SK-N-SH (cell line): Measurements from ENCODE around the gene SLF2. TPM values are rescaled to one million over a fixed set of nuclear protein-coding genes. Genes with fewer than 3 reads are reported as not detected.

Experiments used
- CTCF ChIA-PET: fragments of 300-600, 350-600 bp; formaldehyde crosslinking; extraction: SDS; loops from one replicate; lab custom pipeline; 2021; lab: Yijun Ruan, JAX
- POLR2A ChIA-PET: fragments of 350-600 bp; sonication (Branson Sonifier 250); formaldehyde crosslinking; extraction: SDS; loops from one replicate; lab custom pipeline; 2020; ENCODE audit warnings: antibody characterized with exemption, inconsistent platforms; lab: Yijun Ruan, JAX
- DNase-seq: peaks from one replicate; pipeline ENCODE4 v3.0.0; 2012
- H2AFZ ChIP-seq: fragments of 200-600 bp; sonication (generic); 2 replicates; pipeline ENCODE4 v1.8.1; 2016; ENCODE audit warnings: antibody characterized with exemption, mild to moderate bottlenecking, low read depth
- H3F3A ChIP-seq: fragments of 200-600 bp; sonication (generic); replicated peaks from 2 replicates; pipeline ENCODE3; 2016; ENCODE audit warnings: antibody characterized with exemption, mild to moderate bottlenecking; ENCODE audit not compliant: insufficient read depth
- H3K27ac ChIP-seq, 2 experiments: fragments of 200-500 bp in 1 of 2; fragments of 200-600 bp in 1 of 2; sonication (Bioruptor generic) in 1 of 2; sonication (generic), shearing (Covaris generic) in 1 of 2; 2 replicates each; pipeline versions ENCODE4 v1.5.1 to v1.6.1; 2014 to 2016; ENCODE audit warnings: low read depth in 2 of 2, inconsistent platforms in 1 of 2, low read length in 1 of 2, mild to moderate bottlenecking in 1 of 2, mixed read lengths in 1 of 2
- H3K27me3 ChIP-seq: fragments of 200-600 bp; sonication (generic), shearing (Covaris generic); 2 replicates; pipeline ENCODE4 v1.6.1; 2016; ENCODE audit warnings: mixed run types; ENCODE audit not compliant: insufficient read depth
- H3K36me3 ChIP-seq, 2 experiments: fragments of 200-500 bp in 1 of 2; fragments of 200-600 bp in 1 of 2; sonication (Bioruptor generic) in 1 of 2; sonication (generic) in 1 of 2; replicated peaks in 1 of 2; 2 replicates each; pipeline versions ENCODE3 to v1.5.1; 2014 to 2016; ENCODE audit warnings: low read length in 1 of 2, mild to moderate bottlenecking in 1 of 2; ENCODE audit not compliant: insufficient read depth in 2 of 2, control insufficient read depth in 1 of 2
- H3K4me1 ChIP-seq, 2 experiments: fragments of 200-500 bp in 1 of 2; fragments of 200-600 bp in 1 of 2; sonication (Bioruptor generic) in 1 of 2; sonication (generic), shearing (Covaris generic) in 1 of 2; 2 replicates each; pipeline versions ENCODE4 v1.5.1 to v1.6.1; 2014 to 2016; ENCODE audit warnings: low read depth in 1 of 2, low read length in 1 of 2, mixed run types in 1 of 2; ENCODE audit not compliant: insufficient read depth in 2 of 2, control insufficient read depth in 1 of 2
- H3K4me2 ChIP-seq: fragments of 200-600 bp; sonication (generic), shearing (Covaris generic); 2 replicates; pipeline ENCODE4 v1.6.1; 2017; ENCODE audit warnings: mixed run types
- H3K4me3 ChIP-seq, 2 experiments: fragments of 200-500 bp in 1 of 2; fragments of 200-600 bp in 1 of 2; sonication (Bioruptor generic) in 1 of 2; sonication (generic), shearing (Covaris generic) in 1 of 2; 2 replicates each; pipeline versions ENCODE4 v1.5.1 to v1.8.1; 2014 to 2016; ENCODE audit warnings: low read depth in 2 of 2, inconsistent platforms in 1 of 2, low read length in 1 of 2, mild to moderate bottlenecking in 1 of 2, mixed read lengths in 1 of 2, moderate library complexity in 1 of 2
- H3K79me2 ChIP-seq: fragments of 200-600 bp; sonication (generic); 2 replicates; pipeline ENCODE4 v1.8.1; 2017; ENCODE audit warnings: mild to moderate bottlenecking; ENCODE audit not compliant: insufficient read depth
- H3K9ac ChIP-seq: fragments of 200-600 bp; sonication (generic); 2 replicates; pipeline ENCODE4 v1.6.1; 2017; ENCODE audit warnings: mixed run types
- H3K9me2 ChIP-seq: fragments of 200-600 bp; sonication (generic); 2 replicates; pipeline ENCODE4 v1.6.1; 2017; ENCODE audit warnings: mixed run types
- H3K9me3 ChIP-seq: fragments of 200-600 bp; sonication (generic); 2 replicates; pipeline ENCODE4 v1.6.1; 2017; ENCODE audit warnings: mixed run types, mild to moderate bottlenecking, moderate library complexity
- H4K20me1 ChIP-seq: fragments of 200-600 bp; sonication (generic); 2 replicates; pipeline ENCODE4 v1.6.1; 2017; ENCODE audit warnings: mild to moderate bottlenecking, mixed run types; ENCODE audit not compliant: insufficient read depth
- CHD2 ChIP-seq: fragments of 150-350 bp; IDR thresholded peaks from 2 replicates; pipeline ENCODE4 v1.6.1; 2018; ENCODE audit warnings: low read length; ENCODE audit not compliant: partially characterized antibody
- EP300 ChIP-seq, 2 experiments: IDR thresholded peaks; 2 replicates each; pipeline versions ENCODE4 v1.4.0 to v1.6.1; 2012; ENCODE audit warnings: borderline replicate concordance in 1 of 2, low read depth in 1 of 2, low read length in 1 of 2
- GATA2 ChIP-seq: sonication (generic); formaldehyde crosslinking; IDR thresholded peaks from 2 replicates; pipeline ENCODE4 v1.5.0; 2020; ENCODE audit warnings: mild to moderate bottlenecking, missing genetic modification reagents
- JUND ChIP-seq: IDR thresholded peaks from 2 replicates; pipeline ENCODE4 v1.4.0; 2012
- MEF2A ChIP-seq: IDR thresholded peaks from 2 replicates; pipeline ENCODE4 v1.4.0; 2012; ENCODE audit warnings: low read depth, borderline replicate concordance
- POLR2AphosphoS5 ChIP-seq: IDR thresholded peaks from 2 replicates; pipeline ENCODE4 v1.6.1; 2012; ENCODE audit warnings: low read depth, low read length
- RAD21 ChIP-seq: IDR thresholded peaks from 2 replicates; pipeline ENCODE4 v1.6.1; 2012; ENCODE audit warnings: mild to moderate bottlenecking, low read length
- RCOR1 ChIP-seq: fragments of 150-350 bp; IDR thresholded peaks from 2 replicates; pipeline ENCODE4 v1.6.1; 2017; ENCODE audit warnings: antibody characterized with exemption, low read length
- RXRA ChIP-seq: IDR thresholded peaks from 2 replicates; pipeline ENCODE4 v1.4.0; 2012; ENCODE audit warnings: low read depth, mild to moderate bottlenecking, borderline replicate concordance
- SMC3 ChIP-seq: IDR thresholded peaks from 2 replicates; pipeline ENCODE4 v1.6.1; 2012; ENCODE audit warnings: low read depth, low read length, improper control_type of control experiment
- TAF1 ChIP-seq: IDR thresholded peaks from 2 replicates; pipeline ENCODE4 v1.6.1; 2012; ENCODE audit warnings: low read depth, mild to moderate bottlenecking, low read length, moderate library complexity, borderline replicate concordance
- WGBS: methylation state at CpG from one replicate; pipeline ENCODE4 v1.1.6; 2017; ENCODE audit warnings: low lambda C conversion rate; 5-methylcytosine and 5-hydroxymethylcytosine counted together
- polyA plus RNA-seq, 3 experiments: library from polyadenylated mRNA; depleted of rRNA; stranded (reverse); fragments of >200 nt; gene quantifications; 2 replicates each; pipeline ENCODE4 v1.2.3, GENCODE V29; 2012
- TF ChIP-seq, protein P1 (sequence below): IDR thresholded peaks from 2 replicates; pipeline ENCODE4 v1.4.0; 2012; ENCODE audit warnings: low read depth, borderline replicate concordance
- TF ChIP-seq, protein P2 (sequence below): IDR thresholded peaks from 2 replicates; pipeline ENCODE4 v1.6.1; 2012; ENCODE audit warnings: mild to moderate bottlenecking, low read depth, low read length, moderate library complexity
- TF ChIP-seq, protein P3 (sequence below): fragments of 200-600 bp; sonication (generic); IDR thresholded peaks from 2 replicates; pipeline ENCODE4 v1.6.1; 2017; ENCODE audit warnings: antibody characterized with exemption, mild to moderate bottlenecking, moderate library complexity
- TF ChIP-seq, protein P4 (sequence below): IDR thresholded peaks from 2 replicates; pipeline ENCODE4 v1.4.0; 2012; ENCODE audit warnings: low read depth

SLF2 gene
- polyA plus RNA-seq, 1 of the 3 experiments (the other 2 are of a cell fraction), result 6.3 TPM

DNA sequence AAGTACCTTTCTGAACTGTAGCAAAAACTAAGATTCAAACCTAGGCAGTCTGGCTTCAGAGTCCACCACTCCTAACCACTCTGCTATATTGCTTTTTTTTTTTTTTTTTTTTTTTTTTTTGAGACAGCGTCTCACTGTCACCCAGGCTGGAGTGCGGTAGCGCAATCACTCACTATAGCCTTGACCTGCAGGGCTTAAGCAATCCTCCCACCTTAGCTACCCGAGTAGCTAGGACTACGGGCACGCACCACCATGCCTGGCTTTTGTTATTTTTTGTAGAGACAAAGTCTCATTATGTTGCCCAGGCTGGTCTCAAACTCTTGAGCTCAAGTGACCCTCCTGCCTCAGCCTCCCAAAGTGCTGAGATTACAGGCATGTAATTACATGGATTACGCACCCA is 10.1 kb upstream of the SLF2 start (continued):
- TF ChIP-seq SMC3, result no peak
- TF ChIP-seq CHD2, result no peak
- TF ChIP-seq RAD21, result no peak

DNA sequence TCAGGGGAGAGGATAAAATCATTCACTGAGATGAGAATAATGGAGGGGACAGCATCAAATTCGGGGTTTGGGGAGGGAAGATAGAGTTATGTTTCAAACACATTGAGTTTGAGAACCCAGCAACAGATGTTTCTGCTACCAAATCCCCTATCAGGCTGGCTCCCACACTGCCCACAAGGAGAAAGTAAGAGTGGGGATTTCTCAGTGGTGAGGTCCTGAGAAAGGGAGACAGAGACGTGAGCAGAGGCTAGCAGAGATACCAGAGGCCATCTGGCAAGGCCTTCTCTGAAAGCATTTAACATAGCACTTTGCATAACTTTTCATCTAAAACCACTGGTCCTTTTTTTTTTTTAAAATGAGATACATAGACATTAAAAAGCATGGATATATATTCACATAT is 7.8 kb upstream of the SLF2 start:
- no peak overlapping the region for H3K4me3 ChIP-seq
- H3K9me3 ChIP-seq, result no peaks in the 10 kb centered on the region
- H3K79me2 ChIP-seq, result no peaks in the 10 kb centered on the region
- POLR2A ChIA-PET, result no interaction called here
- TF ChIP-seq, protein P1, sequence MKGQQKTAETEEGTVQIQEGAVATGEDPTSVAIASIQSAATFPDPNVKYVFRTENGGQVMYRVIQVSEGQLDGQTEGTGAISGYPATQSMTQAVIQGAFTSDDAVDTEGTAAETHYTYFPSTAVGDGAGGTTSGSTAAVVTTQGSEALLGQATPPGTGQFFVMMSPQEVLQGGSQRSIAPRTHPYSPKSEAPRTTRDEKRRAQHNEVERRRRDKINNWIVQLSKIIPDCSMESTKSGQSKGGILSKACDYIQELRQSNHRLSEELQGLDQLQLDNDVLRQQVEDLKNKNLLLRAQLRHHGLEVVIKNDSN, result no peak
- TF ChIP-seq SMC3, result no peak
- no peak for TF ChIP-seq RXRA
- no peak for TF ChIP-seq CHD2
- TF ChIP-seq, protein P2, sequence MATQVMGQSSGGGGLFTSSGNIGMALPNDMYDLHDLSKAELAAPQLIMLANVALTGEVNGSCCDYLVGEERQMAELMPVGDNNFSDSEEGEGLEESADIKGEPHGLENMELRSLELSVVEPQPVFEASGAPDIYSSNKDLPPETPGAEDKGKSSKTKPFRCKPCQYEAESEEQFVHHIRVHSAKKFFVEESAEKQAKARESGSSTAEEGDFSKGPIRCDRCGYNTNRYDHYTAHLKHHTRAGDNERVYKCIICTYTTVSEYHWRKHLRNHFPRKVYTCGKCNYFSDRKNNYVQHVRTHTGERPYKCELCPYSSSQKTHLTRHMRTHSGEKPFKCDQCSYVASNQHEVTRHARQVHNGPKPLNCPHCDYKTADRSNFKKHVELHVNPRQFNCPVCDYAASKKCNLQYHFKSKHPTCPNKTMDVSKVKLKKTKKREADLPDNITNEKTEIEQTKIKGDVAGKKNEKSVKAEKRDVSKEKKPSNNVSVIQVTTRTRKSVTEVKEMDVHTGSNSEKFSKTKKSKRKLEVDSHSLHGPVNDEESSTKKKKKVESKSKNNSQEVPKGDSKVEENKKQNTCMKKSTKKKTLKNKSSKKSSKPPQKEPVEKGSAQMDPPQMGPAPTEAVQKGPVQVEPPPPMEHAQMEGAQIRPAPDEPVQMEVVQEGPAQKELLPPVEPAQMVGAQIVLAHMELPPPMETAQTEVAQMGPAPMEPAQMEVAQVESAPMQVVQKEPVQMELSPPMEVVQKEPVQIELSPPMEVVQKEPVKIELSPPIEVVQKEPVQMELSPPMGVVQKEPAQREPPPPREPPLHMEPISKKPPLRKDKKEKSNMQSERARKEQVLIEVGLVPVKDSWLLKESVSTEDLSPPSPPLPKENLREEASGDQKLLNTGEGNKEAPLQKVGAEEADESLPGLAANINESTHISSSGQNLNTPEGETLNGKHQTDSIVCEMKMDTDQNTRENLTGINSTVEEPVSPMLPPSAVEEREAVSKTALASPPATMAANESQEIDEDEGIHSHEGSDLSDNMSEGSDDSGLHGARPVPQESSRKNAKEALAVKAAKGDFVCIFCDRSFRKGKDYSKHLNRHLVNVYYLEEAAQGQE, result no peak
- TF ChIP-seq, protein P3, sequence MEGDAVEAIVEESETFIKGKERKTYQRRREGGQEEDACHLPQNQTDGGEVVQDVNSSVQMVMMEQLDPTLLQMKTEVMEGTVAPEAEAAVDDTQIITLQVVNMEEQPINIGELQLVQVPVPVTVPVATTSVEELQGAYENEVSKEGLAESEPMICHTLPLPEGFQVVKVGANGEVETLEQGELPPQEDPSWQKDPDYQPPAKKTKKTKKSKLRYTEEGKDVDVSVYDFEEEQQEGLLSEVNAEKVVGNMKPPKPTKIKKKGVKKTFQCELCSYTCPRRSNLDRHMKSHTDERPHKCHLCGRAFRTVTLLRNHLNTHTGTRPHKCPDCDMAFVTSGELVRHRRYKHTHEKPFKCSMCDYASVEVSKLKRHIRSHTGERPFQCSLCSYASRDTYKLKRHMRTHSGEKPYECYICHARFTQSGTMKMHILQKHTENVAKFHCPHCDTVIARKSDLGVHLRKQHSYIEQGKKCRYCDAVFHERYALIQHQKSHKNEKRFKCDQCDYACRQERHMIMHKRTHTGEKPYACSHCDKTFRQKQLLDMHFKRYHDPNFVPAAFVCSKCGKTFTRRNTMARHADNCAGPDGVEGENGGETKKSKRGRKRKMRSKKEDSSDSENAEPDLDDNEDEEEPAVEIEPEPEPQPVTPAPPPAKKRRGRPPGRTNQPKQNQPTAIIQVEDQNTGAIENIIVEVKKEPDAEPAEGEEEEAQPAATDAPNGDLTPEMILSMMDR, result no peak
- no peak for TF ChIP-seq EP300 (IDR thresholded peaks at IDR 0.05; ENCODE audit: borderline replicate concordance in 1 of 2, low read depth in 1 of 2, low read length in 1 of 2)
- TF ChIP-seq POLR2AphosphoS5, result no peak
- TF ChIP-seq JUND, result no peak
- no peak for TF ChIP-seq RCOR1
- TF ChIP-seq, protein P4, sequence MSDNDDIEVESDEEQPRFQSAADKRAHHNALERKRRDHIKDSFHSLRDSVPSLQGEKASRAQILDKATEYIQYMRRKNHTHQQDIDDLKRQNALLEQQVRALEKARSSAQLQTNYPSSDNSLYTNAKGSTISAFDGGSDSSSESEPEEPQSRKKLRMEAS, result no peak
- no peak for TF ChIP-seq MEF2A
- no peak for TF ChIP-seq GATA2 (CRISPR knock-in tag)
- no peak for TF ChIP-seq TAF1
- CTCF ChIA-PET, result interaction anchor here (0.9 kb wide), 1 partner anchor 164 kb away, joined by 3 read pairs; no protein-coding TSS in a partner anchor
- H3K4me1 ChIP-seq, result peaks cover 6% of the 10 kb centered on the region in 2 experiments; a peak in 3 of 4 replicates
- WGBS, result 42% methylated on average over 2 of the region's 2 CpGs
- H3K36me3 ChIP-seq, result no peaks in the 10 kb centered on the region
- no peak overlapping the region for H3K4me2 ChIP-seq
- no peaks in the 10 kb centered on the region for H3K27me3 ChIP-seq
- H2AFZ ChIP-seq, result no peak overlapping the region
- H3F3A ChIP-seq, result peaks cover 1% of the 10 kb centered on the region
- H3K9ac ChIP-seq, result no peak overlapping the region
- H3K27ac ChIP-seq, result no peak overlapping the region
- H3K9me2 ChIP-seq, result no peaks in the 10 kb centered on the region
- no peaks in the 10 kb centered on the region for H4K20me1 ChIP-seq
- no peak for DNase-seq
